NCI-H460 (cell line): ENCODE results near the gene MESD. TPM values are rescaled to one million over a fixed set of nuclear protein-coding genes. Genes with fewer than 3 reads are reported as not detected.

Experiments
- DNase-seq: peaks from one replicate; pipeline ENCODE4 v3.0.0-alpha.2; 2016; ENCODE audit warnings: low read depth; ENCODE audit errors: extremely low read depth
- total RNA-seq: library from RNA; depleted of rRNA; stranded (reverse); fragments of >200 nt; shearing (Covaris generic); gene quantifications from 2 replicates; pipeline ENCODE4 v1.2.3, GENCODE V29; 2014

The MESD gene
- total RNA-seq, 1 experiment from 2014 or later: 18.6 TPM

DNA sequence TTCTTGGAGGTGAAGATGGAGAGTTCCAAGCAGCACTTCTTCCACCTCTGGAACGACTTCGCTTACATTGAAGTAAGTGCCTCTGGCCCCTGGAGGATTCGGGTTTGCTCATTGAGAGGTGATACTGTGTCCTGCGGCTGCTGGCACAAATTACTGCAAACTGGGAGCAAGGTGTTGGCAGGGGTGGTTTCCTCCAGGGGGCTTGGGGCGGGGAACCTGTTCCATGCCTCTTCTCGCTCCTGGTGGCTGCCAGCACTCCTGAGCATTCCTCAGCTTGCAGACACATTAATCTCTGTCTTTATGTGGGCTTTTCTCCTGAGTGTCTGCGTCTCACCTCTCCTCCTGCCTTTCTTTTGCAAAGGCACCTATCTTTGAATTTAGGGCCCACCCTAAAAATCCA lies 47.4 kb downstream of the MESD start:
- DNase-seq: no peak

DNA sequence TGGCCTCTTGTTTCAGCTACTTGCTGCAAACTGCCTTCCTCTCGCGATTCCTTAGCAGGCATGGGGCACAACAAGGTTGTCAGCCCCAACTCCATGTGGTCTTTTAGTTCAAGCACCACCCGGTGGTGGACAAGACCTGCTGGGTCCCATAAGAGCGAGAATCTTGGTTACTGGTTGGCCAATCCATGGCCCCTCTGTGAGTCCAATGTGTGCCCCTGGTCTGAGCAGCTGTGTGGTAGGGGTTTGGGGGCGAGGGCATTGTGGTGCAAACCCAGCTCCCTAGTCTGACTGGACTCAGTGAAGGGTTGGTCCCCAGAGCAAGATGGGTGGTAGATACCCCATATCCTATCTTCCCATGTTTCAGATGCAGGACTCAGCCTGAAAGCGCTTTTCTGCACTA lies 48.8 kb downstream of the MESD start:
- DNase-seq: no peak

DNA sequence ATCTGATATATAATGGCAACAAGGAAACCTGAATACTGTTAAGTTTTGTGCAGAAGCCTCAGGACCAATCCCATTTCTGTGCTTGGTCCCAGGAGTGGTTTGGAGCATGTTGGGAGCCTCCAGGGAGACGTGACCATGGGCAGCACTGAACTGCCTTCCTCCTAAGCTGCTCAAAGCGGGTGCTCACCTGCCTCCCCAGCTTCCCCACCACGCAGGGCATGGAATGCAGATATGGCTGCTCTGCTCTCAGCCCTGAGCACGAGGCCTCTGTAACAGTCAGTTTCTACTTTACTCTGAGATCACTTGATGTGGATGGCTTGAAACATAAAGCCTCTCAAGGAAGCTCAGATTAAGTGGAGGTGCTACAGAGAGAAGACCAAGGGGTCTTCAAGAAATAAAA lies 49.3 kb downstream of the MESD start:
- DNase-seq: no peak

DNA sequence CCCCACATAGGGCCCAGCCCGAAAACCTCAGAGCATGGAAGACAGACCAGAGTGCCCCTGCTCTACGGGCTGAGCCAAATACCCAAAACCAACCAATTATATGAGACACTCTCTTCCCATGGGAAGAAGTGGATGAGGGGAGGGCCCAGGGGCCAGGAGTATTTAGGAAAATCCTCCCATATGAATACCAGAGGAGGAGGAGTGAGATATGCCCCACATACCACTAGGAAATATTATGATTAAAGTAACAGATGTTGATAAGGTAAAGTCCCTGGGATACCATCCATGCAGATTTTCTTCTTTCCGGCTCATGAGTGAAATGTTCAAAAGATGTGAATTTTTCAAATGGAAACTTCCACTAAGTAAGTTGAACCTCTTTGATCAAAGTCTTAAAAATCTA lies 50.4 kb downstream of the MESD start:
- no peak for DNase-seq

DNA sequence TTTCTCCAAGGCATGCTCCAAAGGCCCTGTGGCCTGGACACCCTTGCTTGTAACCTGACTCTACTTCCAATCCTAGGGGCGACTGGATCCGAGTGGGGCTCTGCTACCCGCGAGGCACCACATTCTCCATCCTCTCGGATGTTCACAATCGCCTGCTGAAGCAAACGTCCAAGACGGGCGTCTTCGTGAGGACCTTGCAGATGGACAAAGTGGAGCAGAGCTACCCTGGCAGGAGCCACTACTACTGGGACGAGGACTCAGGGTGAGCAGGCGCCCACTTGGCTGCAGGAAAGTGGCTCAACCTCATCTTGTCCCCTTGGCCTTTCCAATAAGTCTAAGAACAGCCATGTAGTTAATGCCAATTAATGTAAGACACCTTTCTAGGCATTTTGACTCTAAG lies 51.9 kb downstream of the MESD start:
- DNase-seq: no peak

DNA sequence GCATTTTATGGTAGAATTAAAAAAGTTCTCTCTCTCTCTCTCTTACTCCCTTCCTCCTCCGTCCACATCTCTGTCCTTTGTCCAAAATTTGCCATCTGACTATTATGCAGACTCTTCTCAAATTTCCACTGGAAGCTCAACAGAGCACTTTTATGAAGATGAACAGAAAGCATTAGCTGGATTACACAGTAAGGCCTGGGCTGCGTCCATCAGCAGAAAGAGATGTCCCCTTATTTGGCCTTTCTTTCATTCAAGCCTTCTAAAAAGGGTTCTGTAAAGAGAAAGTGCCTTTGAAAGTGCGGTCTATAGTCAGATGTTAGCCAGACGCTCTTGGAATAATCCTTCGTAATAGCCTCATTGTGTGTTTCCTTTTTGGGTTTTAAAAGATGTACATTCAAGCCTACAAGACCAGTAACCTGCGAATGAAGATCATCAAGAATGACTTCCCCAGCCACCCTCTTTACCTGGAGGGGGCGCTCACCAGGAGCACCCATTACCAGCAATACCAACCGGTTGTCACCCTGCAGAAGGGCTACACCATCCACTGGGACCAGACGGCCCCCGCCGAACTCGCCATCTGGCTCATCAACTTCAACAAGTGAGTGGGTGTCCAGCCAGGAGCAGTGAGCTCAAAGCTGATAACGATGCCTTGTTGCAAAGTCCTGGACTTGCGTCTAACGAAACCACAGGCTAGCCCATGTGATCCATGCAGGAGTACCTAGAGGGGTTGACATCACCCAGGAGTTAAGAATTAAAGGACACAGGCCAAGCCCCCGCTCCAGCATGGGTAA lies 53.1 kb downstream of the MESD start:
- no peak for DNase-seq

DNA sequence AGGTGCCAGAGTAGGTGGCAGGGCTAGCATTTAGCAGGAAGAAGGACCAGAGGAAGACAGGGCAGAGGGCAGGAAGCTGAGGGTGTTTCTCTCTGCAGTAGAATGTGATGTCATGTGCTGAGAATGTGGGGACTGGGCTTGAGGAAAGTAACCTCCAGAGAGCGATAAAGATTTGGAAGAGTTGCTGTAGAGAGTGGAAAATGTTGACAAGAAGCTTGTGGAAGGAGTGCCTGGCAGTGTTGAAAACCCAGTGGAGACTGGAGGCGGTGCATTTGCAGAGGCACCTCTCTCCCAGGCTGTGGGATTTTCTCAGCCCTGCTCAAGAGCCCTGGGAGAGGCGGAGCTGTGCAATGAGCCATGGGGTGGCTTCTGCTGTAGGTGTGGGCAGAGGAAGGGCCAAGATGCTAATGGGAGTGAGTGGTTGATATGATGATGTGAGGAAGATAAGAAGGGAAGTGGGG lies 54.8 kb downstream of the MESD start:
- no peak for DNase-seq

DNA sequence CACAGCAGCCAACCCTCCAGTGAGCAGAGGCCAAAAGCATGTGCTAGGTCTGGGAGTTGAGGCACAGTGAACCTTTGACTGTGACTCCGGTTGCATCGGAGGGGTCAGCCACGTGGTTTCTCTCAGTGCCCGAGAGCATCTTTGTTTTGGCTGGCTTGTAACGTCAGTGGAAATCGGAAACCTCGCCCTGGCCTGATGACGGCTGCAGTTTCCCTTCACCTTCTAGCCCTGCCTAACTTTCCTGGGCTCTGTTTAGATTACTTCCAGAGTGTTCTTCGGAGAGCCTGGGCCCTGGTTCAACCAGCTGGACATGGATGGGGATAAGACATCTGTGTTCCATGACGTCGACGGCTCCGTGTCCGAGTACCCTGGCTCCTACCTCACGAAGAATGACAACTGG lies 56.6 kb downstream of the MESD start:
- DNase-seq: no peak

DNA sequence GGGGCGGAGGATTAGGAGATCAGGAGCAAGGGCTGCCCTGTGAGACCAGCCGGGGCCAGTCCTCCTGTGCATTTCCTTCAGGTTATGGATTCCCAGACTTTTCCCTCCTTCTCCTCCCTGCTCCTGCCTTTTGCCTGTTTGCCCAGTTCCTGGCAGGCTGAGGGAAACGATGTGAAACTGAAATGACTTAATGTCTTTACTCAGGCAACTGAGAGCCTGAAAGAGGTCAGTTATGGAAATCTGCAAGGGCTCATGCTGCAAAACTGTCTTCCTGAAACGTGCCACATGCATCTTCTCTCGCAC lies 57.2 kb downstream of the MESD start:
- no peak for DNase-seq

DNA sequence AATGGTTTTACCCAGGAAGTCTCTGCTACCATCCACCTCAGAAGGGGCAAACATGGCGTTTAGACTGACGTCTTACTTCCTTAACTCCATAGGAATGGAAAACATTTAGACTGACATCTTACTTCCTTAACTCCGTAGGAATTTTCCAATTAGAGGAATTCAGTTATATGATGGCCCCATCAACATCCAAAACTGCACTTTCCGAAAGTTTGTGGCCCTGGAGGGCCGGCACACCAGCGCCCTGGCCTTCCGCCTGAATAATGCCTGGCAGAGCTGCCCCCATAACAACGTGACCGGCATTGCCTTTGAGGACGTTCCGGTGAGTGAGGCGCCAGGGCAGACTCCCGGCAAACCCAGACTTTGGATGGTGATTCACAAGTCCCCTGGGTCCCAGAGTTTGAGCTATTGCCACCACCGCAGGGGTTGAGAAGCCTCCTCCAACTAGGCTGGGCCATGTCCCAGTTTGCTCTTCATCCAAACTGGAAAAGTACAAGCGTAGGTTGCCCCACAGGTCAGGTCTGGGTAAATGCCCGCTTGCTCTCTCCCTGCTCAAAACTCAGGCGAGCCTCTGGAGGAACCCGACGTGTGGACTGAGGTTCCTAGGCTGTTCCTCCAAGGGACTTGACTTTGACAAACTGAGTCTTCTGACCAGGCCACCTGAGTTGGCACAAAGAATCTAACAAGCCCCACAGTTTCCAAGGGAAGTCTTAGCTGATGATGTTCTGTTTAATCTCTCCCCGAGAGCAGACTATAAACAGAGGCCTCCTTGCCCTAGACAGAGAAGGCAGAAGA lies 57.7 kb downstream of the MESD start:
- no peak for DNase-seq

DNA sequence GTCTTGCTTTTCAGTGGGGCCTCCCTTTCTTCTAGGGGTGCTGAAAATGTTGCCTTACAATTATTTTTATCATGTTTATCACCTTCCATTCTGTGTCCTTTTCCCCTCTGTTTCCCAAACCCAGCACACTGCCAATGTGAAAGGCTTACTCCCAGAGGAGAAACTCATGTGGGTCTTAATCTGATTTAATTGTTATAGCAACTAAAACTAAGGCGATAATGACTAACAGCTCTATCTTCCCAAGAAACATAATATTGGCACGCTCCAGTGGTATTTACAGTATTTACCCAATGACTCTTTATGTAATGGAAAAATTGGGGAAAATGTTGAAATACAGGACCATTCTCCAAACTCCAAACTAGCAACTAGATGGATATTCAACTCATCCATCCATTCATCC lies 58.4 kb downstream of the MESD start:
- DNase-seq: no peak

DNA sequence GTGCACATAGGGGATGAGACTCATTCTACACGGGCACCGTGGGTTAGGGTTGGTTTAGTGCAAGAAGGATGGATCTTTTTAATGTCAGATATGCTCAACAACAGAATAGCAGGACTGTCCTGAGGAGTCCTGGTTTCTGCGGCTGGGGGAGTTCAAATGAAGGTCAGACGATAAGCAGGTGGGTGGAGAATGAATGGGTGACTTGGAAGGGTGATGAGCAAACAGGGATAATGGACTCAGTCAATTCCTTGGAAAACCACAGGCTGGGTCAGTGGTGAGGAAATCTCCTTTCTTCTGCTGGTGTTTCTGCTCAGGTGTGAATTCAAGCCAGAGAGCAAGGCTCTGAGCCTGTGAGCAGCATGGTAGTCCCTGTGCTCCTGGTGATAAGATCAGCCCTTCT lies 59.9 kb downstream of the MESD start:
- no peak for DNase-seq

DNA sequence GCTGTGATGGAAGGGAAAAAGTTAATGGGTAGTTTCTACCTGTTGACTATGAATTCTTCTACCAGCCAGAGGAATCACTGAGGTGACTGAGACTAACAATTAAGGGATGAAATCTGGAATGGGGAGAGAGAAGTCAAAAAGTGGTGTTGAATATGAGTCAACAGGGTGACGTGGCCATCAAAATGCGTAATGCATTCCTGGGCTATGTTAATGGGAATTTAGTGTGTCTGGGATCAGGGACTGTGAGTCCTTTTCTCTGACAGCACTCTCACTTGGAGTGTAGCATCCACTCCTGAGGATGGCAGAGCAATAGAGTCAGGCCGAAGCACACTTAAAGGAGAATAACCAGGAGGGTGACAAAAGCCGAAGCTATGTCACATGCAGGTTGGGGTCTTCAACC lies 60.4 kb downstream of the MESD start:
- DNase-seq: no peak

DNA sequence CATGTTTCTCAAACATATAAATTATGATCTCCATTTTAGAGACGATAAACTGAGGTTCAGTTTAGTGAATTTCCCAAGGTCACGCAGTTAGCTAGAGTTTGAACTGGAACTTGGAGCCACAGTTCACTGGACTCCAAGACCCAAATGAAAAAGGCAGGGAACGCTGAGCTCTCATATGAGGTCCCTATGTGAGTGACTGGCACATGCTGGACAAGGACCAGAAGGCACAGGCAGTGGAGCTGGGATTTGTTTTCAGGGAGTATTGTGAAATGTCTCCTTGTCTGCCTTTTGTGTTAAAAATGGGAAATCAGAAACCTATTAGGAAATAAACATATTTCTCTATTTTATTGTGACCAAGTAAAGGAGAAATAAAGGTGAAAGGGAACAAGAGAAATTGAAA lies 63.5 kb downstream of the MESD start:
- DNase-seq: no peak

DNA sequence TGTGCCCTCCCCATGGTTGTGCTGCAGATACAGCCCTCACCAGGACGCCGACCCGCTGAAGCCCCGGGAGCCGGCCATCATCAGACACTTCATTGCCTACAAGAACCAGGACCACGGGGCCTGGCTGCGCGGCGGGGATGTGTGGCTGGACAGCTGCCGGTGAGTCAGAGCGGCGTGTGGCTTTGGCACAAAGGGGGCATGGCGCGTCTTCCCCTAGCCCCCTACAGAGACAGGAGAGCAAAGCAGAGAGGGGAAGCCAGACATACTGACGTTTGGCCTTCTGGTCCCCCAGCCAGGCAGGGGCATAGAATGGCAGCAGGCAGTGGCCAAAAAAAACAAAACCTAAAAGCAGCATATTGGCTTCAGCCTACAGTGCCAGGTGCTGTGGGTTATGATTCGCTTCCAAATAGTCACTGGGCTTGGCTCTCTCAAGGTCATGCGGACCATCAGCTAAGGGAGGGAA lies 64.0 kb downstream of the MESD start:
- DNase-seq: no peak

DNA sequence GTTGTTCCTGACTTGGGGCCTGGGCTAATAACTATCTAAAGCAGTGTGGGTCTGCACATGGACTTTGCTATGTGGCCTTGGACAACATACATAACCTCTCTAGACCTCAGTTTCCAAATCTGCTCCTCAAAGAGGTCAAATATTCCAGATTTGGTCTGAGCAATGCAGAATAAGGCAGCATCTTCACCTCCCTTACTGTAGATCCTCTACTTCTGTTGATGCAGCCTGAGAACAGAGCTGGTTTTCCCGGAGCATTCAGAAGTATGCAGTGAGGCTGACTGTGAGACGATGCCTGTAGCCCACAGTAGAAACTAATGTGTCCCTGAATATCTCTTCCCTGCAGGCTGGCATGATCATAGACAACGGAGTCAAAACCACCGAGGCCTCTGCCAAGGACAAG lies 65.3 kb downstream of the MESD start:
- DNase-seq: no peak

DNA sequence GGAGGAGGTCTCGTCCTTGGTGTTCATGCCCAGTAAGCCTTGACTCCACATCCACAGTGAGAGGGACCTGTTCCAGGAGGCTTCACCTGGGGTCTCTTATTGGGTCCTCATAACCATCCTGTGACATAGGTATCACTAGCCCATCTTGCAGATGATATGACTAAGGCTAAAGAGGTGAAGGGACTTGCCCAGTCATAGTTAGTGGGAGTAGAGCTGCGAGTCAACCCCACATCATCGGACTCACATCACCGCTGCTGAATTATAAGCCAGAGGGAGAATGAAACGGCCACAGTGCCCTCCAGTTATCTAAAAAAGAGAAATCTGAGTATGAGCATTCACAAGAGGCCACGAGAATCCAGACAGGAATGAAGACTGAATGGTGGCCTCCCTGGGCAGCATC lies 66.0 kb downstream of the MESD start:
- DNase-seq: no peak

DNA sequence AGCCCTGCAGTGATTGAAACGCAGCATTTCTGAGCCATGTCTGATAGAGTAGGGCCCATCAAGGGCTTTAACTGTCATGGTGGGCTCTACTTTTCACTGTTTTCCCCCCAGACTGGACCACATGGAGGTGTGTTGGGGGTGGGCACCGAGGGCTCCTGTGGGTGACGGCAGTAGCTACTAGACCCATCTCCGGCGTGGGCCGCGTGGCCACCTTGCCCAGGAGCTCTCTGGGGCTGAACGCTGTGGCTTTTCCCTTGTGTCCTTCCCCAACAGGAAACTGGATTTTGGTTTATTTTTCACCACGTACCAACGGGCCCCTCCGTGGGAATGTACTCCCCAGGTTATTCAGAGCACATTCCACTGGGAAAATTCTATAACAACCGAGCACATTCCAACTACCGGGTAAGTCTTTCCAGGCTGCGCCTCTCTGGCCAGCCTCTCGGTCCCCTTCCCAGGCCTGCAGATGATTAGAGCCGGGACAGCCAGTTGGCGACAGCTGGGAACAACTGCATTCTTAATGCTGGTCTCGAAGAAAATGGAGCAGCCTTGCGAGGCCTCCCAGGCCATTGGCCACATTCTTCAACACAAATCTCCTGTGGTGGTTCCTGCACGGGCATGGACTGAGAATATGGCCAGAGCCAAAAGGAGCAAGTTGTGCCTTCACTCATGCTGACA lies 67.7 kb downstream of the MESD start:
- no peak for DNase-seq

DNA sequence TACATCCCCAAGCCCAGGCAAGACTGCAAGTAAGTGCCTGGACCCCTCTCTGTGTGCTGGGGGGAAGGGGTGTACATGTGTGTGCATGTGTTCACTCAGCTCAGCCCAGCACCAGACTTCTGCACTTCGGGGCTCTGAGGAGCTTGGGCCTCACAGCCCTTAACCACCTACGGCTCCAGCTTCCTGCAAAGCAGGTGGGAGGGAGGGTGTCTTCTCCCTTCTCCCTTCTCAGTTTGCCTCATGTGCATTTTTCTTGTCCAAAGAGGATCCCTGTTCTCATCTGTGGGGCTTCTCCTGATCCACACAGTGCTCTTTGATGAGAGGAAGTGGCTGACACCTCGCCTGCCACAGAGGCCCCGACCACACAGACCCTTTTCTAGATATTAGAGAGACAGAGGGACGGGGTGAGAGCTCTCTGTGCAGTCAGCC lies 69.3 kb downstream of the MESD start:
- no peak for DNase-seq

DNA sequence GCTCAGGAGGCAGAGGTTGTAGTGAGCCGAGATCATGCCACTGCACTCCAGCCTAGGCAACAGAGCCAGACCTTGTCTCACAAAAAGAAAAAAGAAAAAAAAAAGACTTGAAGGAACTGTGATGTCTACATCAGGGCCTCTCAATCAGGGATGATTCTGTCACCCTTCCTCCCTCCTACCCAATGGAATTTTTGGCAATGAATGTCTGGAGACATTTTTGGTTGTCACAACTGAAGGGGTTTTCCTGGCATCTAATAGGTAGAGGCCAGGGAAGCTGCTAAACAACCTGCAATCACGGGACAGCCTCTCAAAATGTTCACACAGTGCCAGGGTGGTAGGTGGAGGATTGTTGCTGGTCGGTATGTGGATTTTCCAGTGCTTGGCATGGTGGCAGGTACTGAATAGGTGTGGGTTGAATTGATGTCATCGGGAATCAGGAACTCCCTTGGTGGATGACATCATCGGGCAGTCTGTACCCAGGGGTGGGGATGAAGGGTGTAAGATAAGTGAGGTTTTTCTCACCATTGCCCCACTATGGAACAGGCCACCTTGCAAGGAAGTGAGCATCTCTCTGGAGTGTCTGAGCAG lies 71.3 kb downstream of the MESD start:
- DNase-seq: no peak

DNA sequence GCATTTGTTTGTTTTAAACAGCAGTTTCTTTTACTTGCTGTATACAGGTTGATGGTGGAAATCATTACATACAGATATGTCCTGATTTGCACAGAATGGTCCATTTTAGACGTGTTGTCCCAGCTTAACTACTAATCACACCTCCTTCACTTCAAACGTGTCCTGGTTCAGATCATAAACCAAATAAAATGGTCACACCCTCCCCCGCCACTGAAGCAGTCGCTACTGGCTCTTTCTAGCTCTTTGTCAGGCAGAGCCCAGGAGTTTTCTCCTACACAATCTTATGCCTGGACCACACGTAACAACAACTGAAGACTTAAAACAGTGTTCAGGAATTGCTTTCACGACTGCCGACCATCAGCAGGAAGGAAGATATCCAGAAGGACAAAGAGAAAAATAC lies 73.6 kb downstream of the MESD start:
- no peak for DNase-seq
